Measurements from ENCODE around the gene HECTD4. TPM values are rescaled to one million over a fixed set of nuclear protein-coding genes. Genes with fewer than 3 reads are reported as not detected.

Gene HECTD4
- total RNA-seq, 1 experiment from 2014 or later, result 51.3 TPM

DNA sequence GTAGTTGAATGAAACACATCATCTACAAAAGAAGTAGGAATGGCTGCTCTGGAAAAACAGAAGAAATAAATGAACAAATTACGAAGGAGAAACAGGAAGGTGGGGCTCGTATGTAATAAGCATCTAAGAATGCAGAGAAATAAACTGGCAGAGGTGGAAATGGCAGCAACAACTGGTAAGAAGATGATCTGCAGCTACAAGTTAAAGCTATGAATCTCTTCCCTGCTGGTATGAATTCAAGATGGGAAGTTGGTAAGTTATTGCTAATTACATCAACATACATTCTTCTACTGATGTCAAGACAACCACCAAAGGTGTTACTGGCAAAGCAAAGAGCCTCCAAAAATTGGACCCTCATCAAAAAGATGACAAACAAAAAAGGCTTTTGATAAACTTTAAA lies 59.8 kb downstream of the HECTD4 start:
- Histone ChIP-seq H3K36me3 (ENCODE audit: control insufficient read depth, insufficient read depth, low read length) (no peaks in the 10 kb centered on the region), H3K27ac (ENCODE audit: low read length) (no peak overlapping the region), H3K4me3 (ENCODE audit: low read depth in 2 of 2, low read length in 2 of 2) (no peak overlapping the region), H3K27me3 (ENCODE audit: control insufficient read depth, insufficient read depth, low read length) (no peaks in the 10 kb centered on the region), H3K4me1 (ENCODE audit: control insufficient read depth, insufficient read depth, low read length) (peaks cover 6% of the 10 kb centered on the region; the same call in 1 of the 2 replicates), H3K9me3 (ENCODE audit: control insufficient read depth, insufficient read depth, low read depth, low read length) (no peaks in the 10 kb centered on the region)
- no peak for ATAC-seq
- ChIA-PET POLR2A (no interaction called here), CTCF (no interaction called here)
- intact Hi-C loops (cut with micrococcal nuclease; ENCODE audit: unreplicated experiment) (no loop called here), in situ Hi-C loops (cut with HindIII; ENCODE audit: low pct_unique_long_range_greater_than_20kb, low sequenced_read_pairs) (no loop called here)
- no TSS peak for BruUV-seq (replicated peaks)
- DNase-seq (ENCODE audit: low read depth, low spot score), result no peak
- TF ChIP-seq POLR2AphosphoS5 (IDR thresholded peaks at IDR 0.05; ENCODE audit: low read depth, low read length), result no peak

DNA sequence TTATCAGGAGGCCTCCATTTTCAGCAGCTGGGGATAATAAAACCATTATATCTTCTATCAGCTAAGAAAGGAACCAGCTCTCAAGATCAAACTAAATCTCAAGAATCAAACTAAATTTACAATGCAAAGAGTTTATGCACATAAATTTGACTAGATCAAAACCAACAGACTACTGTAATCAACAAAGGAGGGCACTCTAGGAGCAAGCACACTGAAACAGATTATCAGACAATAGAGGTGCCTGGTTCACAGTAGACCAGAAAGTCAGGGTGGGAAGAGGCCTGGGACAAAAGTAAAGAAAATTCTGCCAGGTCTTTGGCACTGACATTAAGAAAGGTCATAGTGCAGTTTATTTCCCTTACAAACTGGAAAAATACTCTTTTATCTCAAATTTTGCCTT lies 61.0 kb downstream of the HECTD4 start:
- Histone ChIP-seq H3K36me3 (ENCODE audit: control insufficient read depth, insufficient read depth, low read length) (no peaks in the 10 kb centered on the region), H3K9me3 (ENCODE audit: control insufficient read depth, insufficient read depth, low read depth, low read length) (no peaks in the 10 kb centered on the region), H3K27ac (ENCODE audit: low read length) (no peak overlapping the region), H3K27me3 (ENCODE audit: control insufficient read depth, insufficient read depth, low read length) (no peaks in the 10 kb centered on the region), H3K4me1 (ENCODE audit: control insufficient read depth, insufficient read depth, low read length) (peaks cover 6% of the 10 kb centered on the region; the same call in 1 of the 2 replicates), H3K4me3 (ENCODE audit: low read depth in 2 of 2, low read length in 2 of 2) (no peak overlapping the region)
- ATAC-seq (no peak), DNase-seq (ENCODE audit: low read depth, low spot score) (no peak)
- CTCF ChIA-PET, result interaction anchor here (0.6 kb wide), 1 partner anchor 23 kb away, joined by 4 read pairs; no protein-coding TSS in a partner anchor
- intact Hi-C loops (cut with micrococcal nuclease; ENCODE audit: unreplicated experiment), result no loop called here
- TF ChIP-seq SIN3A (IDR thresholded peaks at IDR 0.05; ENCODE audit: borderline replicate concordance, insufficient read depth, low read depth, low read length) (no peak), POLR2AphosphoS5 (IDR thresholded peaks at IDR 0.05; ENCODE audit: low read depth, low read length) (no peak)
- TF ChIP-seq, protein P1, sequence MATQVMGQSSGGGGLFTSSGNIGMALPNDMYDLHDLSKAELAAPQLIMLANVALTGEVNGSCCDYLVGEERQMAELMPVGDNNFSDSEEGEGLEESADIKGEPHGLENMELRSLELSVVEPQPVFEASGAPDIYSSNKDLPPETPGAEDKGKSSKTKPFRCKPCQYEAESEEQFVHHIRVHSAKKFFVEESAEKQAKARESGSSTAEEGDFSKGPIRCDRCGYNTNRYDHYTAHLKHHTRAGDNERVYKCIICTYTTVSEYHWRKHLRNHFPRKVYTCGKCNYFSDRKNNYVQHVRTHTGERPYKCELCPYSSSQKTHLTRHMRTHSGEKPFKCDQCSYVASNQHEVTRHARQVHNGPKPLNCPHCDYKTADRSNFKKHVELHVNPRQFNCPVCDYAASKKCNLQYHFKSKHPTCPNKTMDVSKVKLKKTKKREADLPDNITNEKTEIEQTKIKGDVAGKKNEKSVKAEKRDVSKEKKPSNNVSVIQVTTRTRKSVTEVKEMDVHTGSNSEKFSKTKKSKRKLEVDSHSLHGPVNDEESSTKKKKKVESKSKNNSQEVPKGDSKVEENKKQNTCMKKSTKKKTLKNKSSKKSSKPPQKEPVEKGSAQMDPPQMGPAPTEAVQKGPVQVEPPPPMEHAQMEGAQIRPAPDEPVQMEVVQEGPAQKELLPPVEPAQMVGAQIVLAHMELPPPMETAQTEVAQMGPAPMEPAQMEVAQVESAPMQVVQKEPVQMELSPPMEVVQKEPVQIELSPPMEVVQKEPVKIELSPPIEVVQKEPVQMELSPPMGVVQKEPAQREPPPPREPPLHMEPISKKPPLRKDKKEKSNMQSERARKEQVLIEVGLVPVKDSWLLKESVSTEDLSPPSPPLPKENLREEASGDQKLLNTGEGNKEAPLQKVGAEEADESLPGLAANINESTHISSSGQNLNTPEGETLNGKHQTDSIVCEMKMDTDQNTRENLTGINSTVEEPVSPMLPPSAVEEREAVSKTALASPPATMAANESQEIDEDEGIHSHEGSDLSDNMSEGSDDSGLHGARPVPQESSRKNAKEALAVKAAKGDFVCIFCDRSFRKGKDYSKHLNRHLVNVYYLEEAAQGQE (IDR thresholded peaks at IDR 0.05; ENCODE audit: insufficient read depth in 1 of 2, low read depth in 2 of 2, low read length in 1 of 2), result no peak
- TF ChIP-seq, protein P2, sequence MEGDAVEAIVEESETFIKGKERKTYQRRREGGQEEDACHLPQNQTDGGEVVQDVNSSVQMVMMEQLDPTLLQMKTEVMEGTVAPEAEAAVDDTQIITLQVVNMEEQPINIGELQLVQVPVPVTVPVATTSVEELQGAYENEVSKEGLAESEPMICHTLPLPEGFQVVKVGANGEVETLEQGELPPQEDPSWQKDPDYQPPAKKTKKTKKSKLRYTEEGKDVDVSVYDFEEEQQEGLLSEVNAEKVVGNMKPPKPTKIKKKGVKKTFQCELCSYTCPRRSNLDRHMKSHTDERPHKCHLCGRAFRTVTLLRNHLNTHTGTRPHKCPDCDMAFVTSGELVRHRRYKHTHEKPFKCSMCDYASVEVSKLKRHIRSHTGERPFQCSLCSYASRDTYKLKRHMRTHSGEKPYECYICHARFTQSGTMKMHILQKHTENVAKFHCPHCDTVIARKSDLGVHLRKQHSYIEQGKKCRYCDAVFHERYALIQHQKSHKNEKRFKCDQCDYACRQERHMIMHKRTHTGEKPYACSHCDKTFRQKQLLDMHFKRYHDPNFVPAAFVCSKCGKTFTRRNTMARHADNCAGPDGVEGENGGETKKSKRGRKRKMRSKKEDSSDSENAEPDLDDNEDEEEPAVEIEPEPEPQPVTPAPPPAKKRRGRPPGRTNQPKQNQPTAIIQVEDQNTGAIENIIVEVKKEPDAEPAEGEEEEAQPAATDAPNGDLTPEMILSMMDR (IDR thresholded peaks at IDR 0.05), result no peak
- in situ Hi-C loops (cut with HindIII; ENCODE audit: low pct_unique_long_range_greater_than_20kb, low sequenced_read_pairs), result no loop called here
- BruUV-seq (replicated peaks), result no TSS peak
- POLR2A ChIA-PET, result interaction anchor here (0.6 kb wide), 1 partner anchor 22 kb away, joined by 3 read pairs; no protein-coding TSS in a partner anchor

DNA sequence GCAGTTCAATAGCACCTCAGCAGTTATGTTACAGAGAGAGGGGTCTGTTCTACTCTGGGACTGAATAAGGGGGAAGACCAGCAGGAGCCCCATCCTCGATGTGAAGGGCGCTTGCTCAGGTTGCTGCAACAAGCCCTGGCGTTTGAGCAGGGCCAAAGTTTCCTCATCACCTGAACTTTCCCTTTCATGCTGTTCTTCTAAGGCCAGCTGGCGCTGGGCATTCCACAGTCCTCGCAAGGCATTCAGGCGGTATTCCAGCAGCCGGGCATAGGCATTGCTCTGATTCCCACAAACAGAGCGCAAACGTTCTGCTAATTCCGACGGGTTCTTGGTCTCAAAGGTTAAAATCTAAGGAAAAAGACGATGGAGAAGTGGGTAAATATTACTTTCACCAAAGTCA lies 62.8 kb downstream of the HECTD4 start:
- no peak overlapping the region for H3K4me3 ChIP-seq (ENCODE audit: low read depth in 2 of 2, low read length in 2 of 2)
- in situ Hi-C loops (cut with HindIII; ENCODE audit: low pct_unique_long_range_greater_than_20kb, low sequenced_read_pairs) (no loop called here), intact Hi-C loops (cut with micrococcal nuclease; ENCODE audit: unreplicated experiment) (no loop called here)
- H3K27me3 ChIP-seq (ENCODE audit: control insufficient read depth, insufficient read depth, low read length), result no peaks in the 10 kb centered on the region
- no peaks in the 10 kb centered on the region for H3K9me3 ChIP-seq (ENCODE audit: control insufficient read depth, insufficient read depth, low read depth, low read length)
- H3K36me3 ChIP-seq (ENCODE audit: control insufficient read depth, insufficient read depth, low read length), result no peaks in the 10 kb centered on the region
- CTCF ChIA-PET, result no interaction called here
- BruUV-seq (replicated peaks), result no TSS peak
- no peak for TF ChIP-seq POLR2AphosphoS5 (IDR thresholded peaks at IDR 0.05; ENCODE audit: low read depth, low read length)
- TF ChIP-seq, protein P1 (IDR thresholded peaks at IDR 0.05; ENCODE audit: insufficient read depth in 1 of 2, low read depth in 2 of 2, low read length in 1 of 2), result no peak
- TF ChIP-seq SIN3A (IDR thresholded peaks at IDR 0.05; ENCODE audit: borderline replicate concordance, insufficient read depth, low read depth, low read length), result no peak
- TF ChIP-seq TCF7L2 (IDR thresholded peaks at IDR 0.05; ENCODE audit: low read depth, low read length), result no peak
- TF ChIP-seq, protein P2 (IDR thresholded peaks at IDR 0.05), result no peak
- peaks cover 6% of the 10 kb centered on the region; the same call in 1 of the 2 replicates for H3K4me1 ChIP-seq (ENCODE audit: control insufficient read depth, insufficient read depth, low read length)
- ATAC-seq (no peak), DNase-seq (ENCODE audit: low read depth, low spot score) (no peak)
- POLR2A ChIA-PET, result no interaction called here
- no peak overlapping the region for H3K27ac ChIP-seq (ENCODE audit: low read length)

Measured in Panc1 (cell line).